GM19395 (cell line): ENCODE measurements around the gene ZBTB40.

Experiments used
- ATAC-seq: cut with Tn5 transposase; IDR thresholded peaks from one replicate; pipeline ENCODE4 v1.9.1; 2021; ENCODE audit warnings: mild to moderate bottlenecking, moderate library complexity; ENCODE audit not compliant: unreplicated experiment

ZBTB40 gene

GRCh38 chr1:22527122-22527521, 75.5 kb downstream of the ZBTB40 start:
- ATAC-seq: no peak

GRCh38 chr1:22527555-22528296, 76.1 kb downstream of the ZBTB40 start:
- no peak for ATAC-seq

DNA sequence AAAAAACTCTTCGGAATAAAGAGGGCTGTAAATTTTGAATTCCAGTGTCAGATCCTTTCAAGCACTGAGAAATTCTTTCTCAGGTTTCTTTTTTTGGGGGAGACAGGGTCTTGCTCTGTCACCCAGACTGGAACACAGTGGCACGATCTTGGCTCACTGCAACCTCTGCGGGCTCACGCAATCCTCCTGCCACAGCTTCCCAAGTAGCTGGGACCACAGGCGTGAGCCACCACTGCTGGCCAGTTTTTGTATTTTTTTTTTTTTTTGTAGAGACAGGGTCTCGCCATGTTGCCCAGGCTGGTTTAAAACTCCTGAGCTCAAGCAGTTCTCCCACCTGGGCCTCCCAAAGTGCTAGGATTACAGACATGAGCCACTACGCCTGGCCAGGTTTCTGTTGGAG, 76.8 kb downstream of the ZBTB40 start:
- ATAC-seq: no peak

DNA sequence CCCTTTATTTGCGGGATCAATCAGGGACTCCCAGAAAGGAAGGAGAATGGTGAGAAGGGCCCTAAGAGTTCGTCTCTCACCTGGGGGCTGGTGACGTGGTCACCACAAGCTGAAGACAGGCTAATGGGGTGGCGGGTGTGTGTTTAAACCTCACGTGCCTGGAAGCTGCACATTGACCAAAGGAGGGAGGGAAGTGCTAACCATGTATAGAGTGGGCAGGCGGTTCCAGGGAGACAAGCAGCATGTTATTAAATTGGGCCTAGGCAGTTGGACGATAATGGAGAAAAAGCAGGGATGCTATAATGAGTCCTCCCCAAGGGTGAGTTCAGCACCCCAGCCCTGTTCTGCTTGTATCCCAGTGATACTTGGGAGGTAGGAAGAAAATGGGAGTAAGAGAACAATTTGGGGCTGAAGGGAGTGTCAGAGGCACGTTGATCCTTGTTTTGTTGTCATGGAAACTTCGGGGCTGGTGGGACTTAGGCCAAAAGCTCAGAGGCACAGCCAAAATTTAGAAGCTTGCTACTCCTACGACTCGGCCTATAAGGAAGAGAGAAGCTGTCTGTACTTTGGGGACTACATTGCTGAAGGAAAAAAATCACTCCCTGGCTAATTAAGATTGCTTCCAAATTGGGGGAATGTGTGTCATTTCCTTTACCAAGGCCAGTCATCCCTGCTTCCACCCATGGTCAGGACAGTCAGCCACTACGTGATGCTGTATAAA, 78.4 kb downstream of the ZBTB40 start:
- ATAC-seq: no peak

DNA sequence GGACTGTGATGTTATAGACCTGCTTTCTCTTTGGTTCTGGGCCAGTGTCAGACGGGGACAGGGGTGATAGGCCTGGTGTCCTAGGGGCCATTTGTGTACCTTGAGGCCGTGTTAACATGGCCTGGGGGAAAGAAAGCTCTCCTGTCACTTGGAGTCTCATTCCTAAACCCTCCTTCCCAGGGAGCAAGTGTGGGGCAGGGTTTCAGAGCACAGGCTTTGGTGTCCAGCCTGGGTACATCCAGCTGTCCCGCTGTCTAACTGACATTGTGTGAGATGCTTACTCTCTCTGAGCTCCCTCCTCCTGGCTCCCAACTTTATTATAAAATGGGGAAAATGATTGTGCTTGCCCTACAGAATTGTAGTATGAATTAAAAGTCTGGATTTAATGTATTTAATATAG, 79.1 kb downstream of the ZBTB40 start:
- no peak for ATAC-seq

DNA sequence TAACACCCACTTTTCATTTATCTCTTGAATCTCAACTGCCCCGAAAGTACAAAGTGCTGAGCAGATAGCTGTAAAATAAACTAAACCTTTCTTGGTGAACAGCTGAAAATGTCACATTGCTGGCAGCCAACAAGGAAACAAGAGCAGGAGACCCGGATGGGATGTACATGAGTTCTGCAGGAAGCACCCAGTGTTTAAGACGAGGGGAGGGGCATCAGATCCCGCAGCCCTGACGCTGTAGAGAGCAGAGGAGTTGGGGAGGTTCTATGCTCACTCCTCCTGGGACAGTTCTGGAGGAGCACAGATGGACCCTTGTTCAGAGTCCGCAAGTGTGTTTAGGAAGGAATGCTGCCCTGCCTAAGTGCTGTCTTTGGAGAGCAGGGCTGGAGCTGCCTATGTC, 79.6 kb downstream of the ZBTB40 start:
- ATAC-seq: no peak

GRCh38 chr1:22533244-22533895, 81.7 kb downstream of the ZBTB40 start:
- ATAC-seq: no peak

- ATAC-seq: no peak
These were observed 83.3 kb downstream of the ZBTB40 start for GRCh38 chr1:22534951-22535350.

DNA sequence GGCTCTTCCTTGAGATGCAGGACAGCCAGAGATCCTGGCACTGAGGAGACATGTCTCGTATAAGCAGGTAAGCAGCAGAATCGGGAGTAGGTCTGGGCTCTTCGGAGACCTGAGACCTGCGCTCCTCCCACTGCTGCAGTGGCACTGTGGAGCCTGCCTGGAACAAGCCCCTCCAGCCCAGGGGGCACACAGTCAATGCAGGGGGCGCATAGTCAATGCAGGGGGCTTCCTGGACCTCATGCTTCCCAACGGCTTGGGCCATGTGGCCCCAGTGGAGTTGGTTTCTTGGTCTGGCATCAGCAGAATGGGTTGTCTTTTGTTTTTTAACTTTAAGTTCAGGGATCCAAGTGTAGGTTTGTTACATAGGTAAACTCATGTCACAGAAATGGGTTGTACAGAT, 83.7 kb downstream of the ZBTB40 start:
- ATAC-seq: no peak

- no peak for ATAC-seq
These were observed 84.9 kb downstream of the ZBTB40 start for GRCh38 chr1:22536506-22536905.

GRCh38 chr1:22537441-22538139, 85.9 kb downstream of the ZBTB40 start:
- no peak for ATAC-seq

GRCh38 chr1:22539510-22540118, 88.0 kb downstream of the ZBTB40 start:
- ATAC-seq: no peak

- no peak for ATAC-seq
These were observed 88.7 kb downstream of the ZBTB40 start for GRCh38 chr1:22540337-22540736.

- no peak for ATAC-seq
These were observed 91.2 kb downstream of the ZBTB40 start for GRCh38 chr1:22542886-22543285.

- no peak for ATAC-seq
These were observed 92.0 kb downstream of the ZBTB40 start for GRCh38 chr1:22543679-22544078.

- ATAC-seq: no peak
These were observed 93.0 kb downstream of the ZBTB40 start for GRCh38 chr1:22544606-22545005.

DNA sequence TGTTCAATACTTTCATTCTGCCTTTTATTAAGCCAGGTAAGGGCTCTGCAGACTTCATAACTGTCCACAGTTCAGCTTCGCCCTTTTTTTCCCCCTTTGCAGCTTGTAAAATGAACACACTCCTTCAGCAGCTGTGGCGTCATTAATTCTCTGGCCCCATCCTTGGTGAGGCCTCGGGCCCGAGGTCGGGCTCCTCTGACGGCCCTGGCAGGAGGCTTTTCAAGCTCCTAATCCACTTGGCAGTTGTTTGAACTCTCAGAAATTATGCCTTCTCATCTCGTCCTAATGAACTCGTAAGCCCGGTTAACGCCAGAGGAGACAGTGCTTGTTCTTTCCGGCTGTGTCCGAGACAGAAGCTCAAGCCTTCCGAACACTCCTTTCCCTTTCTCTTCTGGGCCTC, 93.5 kb downstream of the ZBTB40 start:
- no peak for ATAC-seq

- no peak for ATAC-seq
These were observed 95.7 kb downstream of the ZBTB40 start for GRCh38 chr1:22547186-22547817.

DNA sequence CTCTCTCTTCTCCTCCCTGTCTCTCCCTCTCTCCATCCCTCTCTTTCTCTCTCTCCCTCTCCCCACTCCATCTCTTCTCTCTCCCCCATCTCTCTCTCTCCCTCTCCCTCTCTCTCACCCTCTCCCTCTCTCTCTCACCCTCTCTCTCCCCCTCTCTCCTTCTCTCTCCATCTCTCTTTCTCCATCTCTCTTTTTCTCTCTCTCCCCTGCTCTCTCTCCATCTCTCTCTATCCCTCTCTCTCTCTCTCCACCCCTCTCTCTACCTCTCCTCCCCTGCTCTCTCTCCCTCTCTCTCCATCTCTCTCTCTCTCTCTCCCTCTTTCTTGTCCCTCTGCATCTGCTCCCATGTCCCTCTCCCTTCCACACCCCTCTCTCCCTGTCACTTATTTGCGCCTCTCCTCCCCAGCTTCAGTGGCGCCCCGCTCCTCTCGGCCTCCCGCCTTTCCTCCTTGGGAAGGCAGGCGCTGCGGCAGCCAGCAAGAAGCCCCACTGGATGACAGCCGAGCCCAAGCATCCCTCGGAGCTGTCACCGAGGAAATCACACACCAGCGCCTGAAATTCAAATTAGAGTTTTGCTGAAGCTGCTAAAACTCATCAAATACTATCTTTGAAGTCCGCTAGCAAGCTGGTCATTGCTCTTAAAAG, 96.3 kb downstream of the ZBTB40 start:
- no peak for ATAC-seq

GRCh38 chr1:22550021-22550420, 98.4 kb downstream of the ZBTB40 start:
- ATAC-seq: no peak
